OCI-LY1 (cell line): ENCODE data around the gene HTR1B.

Experiments
- H2AFZ ChIP-seq: fragments of 200-600 bp; sonication (generic), shearing (Covaris generic); 2 replicates; pipeline ENCODE4 v1.6.0; 2014; ENCODE audit warnings: antibody characterized with exemption, mild to moderate bottlenecking, low read length
- H3F3A ChIP-seq: fragments of 200-600 bp; sonication (generic), shearing (Covaris generic); 2 replicates; pipeline ENCODE4 v1.6.0; 2014; ENCODE audit warnings: mild to moderate bottlenecking, antibody characterized with exemption, low read length, moderate library complexity; ENCODE audit not compliant: insufficient read depth
- H3K27ac ChIP-seq: fragments of 200-600 bp; sonication (generic); 2 replicates; pipeline ENCODE4 v1.5.1; 2014; ENCODE audit warnings: low read length, mixed run types, mild to moderate bottlenecking, low read depth; ENCODE audit not compliant: poor library complexity, severe bottlenecking
- H3K27me3 ChIP-seq: fragments of 200-600 bp; sonication (generic); 2 replicates; pipeline ENCODE4 v1.6.0; 2014; ENCODE audit warnings: antibody characterized with exemption, mild to moderate bottlenecking, low read length, moderate library complexity; ENCODE audit not compliant: insufficient read depth
- H3K36me3 ChIP-seq: fragments of 200-600 bp; sonication (generic); 2 replicates; pipeline ENCODE4 v1.6.1; 2014; ENCODE audit warnings: mild to moderate bottlenecking, antibody characterized with exemption, low read length, moderate library complexity, mixed read lengths; ENCODE audit not compliant: insufficient read depth
- H3K4me1 ChIP-seq: fragments of 200-600 bp; sonication (generic); 2 replicates; pipeline ENCODE4 v1.5.1; 2014; ENCODE audit warnings: mild to moderate bottlenecking, low read length, moderate library complexity; ENCODE audit not compliant: insufficient read depth, severe bottlenecking
- H3K4me2 ChIP-seq: fragments of 200-600 bp; sonication (generic), shearing (Covaris generic); 2 replicates; pipeline ENCODE4 v1.6.1; 2014; ENCODE audit warnings: low read length
- H3K4me3 ChIP-seq: fragments of 200-600 bp; sonication (generic); 2 replicates; pipeline ENCODE4 v1.5.1; 2014; ENCODE audit warnings: low read length, low read depth, mild to moderate bottlenecking, mixed read lengths; ENCODE audit not compliant: poor library complexity, severe bottlenecking
- H3K79me2 ChIP-seq: fragments of 200-600 bp; shearing (Covaris generic); 2 replicates; pipeline ENCODE4 v1.6.1; 2016; ENCODE audit warnings: mixed run types, low read length, mixed read lengths; ENCODE audit not compliant: insufficient read depth
- H3K9ac ChIP-seq: fragments of 200-600 bp; sonication (generic), shearing (Covaris generic); 2 replicates; pipeline ENCODE4 v1.6.1; 2014; ENCODE audit warnings: mild to moderate bottlenecking, low read length, mixed read lengths
- H3K9me2 ChIP-seq: fragments of 200-600 bp; sonication (generic), shearing (Covaris generic); 2 replicates; pipeline ENCODE4 v1.6.1; 2014; ENCODE audit warnings: low read depth, mild to moderate bottlenecking, low read length, mixed read lengths
- H3K9me3 ChIP-seq: fragments of 200-600 bp; shearing (Covaris generic); 2 replicates; pipeline ENCODE4 v1.6.1; 2014; ENCODE audit warnings: low read length, mixed read lengths
- H4K20me1 ChIP-seq: fragments of 200-600 bp; sonication (generic), shearing (Covaris generic); 2 replicates; pipeline ENCODE4 v1.6.0; 2016; ENCODE audit warnings: mild to moderate bottlenecking, low read length; ENCODE audit not compliant: insufficient read depth
- EZH2 ChIP-seq: fragments of 200-600 bp; sonication (generic), shearing (Covaris generic); IDR thresholded peaks from 2 replicates; pipeline ENCODE4 v1.8.0; 2017; ENCODE audit warnings: borderline replicate concordance, mixed run types, mild to moderate bottlenecking, antibody characterized with exemption, low read length, moderate library complexity, mixed read lengths
- TF ChIP-seq, protein P1 (sequence below): fragments of 200-600 bp; sonication (generic), shearing (Covaris generic); IDR thresholded peaks from 2 replicates; pipeline ENCODE4 v1.5.1; 2017; ENCODE audit warnings: mild to moderate bottlenecking, antibody characterized with exemption, low read length, moderate library complexity, mixed read lengths

HTR1B gene

DNA sequence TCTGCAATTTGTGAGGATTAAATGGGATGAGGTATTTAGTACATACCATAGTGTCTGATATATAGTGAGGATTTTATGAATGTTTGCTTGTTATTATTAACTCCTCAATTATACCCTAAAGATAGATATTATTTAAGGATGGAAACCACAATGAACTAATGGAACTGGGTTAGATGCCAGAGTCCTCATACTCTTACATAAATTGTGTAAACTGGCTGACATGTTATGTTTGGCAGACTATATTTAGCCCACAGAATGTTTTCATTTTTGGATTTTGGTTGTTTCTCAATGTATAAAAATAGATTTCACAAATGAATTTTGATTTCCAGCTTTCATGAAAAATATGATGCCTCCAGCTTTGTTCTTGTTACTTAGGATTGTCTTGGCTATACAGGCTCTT is 37.6 kb downstream of the HTR1B start:
- H3K9me3 ChIP-seq: no peaks in the 10 kb centered on the region
- no peak overlapping the region for H3K4me3 ChIP-seq
- H3K79me2 ChIP-seq: no peaks in the 10 kb centered on the region
- no peaks in the 10 kb centered on the region for H3F3A ChIP-seq
- H3K9me2 ChIP-seq: no peaks in the 10 kb centered on the region; the same call in 1 of the 2 replicates
- no peaks in the 10 kb centered on the region for H4K20me1 ChIP-seq
- H2AFZ ChIP-seq: no peak overlapping the region
- H3K9ac ChIP-seq: no peak overlapping the region
- H3K27me3 ChIP-seq: no peaks in the 10 kb centered on the region
- no peak overlapping the region for H3K27ac ChIP-seq
- TF ChIP-seq EZH2: no peak
- TF ChIP-seq, protein P1, sequence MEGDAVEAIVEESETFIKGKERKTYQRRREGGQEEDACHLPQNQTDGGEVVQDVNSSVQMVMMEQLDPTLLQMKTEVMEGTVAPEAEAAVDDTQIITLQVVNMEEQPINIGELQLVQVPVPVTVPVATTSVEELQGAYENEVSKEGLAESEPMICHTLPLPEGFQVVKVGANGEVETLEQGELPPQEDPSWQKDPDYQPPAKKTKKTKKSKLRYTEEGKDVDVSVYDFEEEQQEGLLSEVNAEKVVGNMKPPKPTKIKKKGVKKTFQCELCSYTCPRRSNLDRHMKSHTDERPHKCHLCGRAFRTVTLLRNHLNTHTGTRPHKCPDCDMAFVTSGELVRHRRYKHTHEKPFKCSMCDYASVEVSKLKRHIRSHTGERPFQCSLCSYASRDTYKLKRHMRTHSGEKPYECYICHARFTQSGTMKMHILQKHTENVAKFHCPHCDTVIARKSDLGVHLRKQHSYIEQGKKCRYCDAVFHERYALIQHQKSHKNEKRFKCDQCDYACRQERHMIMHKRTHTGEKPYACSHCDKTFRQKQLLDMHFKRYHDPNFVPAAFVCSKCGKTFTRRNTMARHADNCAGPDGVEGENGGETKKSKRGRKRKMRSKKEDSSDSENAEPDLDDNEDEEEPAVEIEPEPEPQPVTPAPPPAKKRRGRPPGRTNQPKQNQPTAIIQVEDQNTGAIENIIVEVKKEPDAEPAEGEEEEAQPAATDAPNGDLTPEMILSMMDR: no peak
- H3K36me3 ChIP-seq: no peaks in the 10 kb centered on the region
- no peaks in the 10 kb centered on the region for H3K4me1 ChIP-seq
- no peak overlapping the region for H3K4me2 ChIP-seq

DNA sequence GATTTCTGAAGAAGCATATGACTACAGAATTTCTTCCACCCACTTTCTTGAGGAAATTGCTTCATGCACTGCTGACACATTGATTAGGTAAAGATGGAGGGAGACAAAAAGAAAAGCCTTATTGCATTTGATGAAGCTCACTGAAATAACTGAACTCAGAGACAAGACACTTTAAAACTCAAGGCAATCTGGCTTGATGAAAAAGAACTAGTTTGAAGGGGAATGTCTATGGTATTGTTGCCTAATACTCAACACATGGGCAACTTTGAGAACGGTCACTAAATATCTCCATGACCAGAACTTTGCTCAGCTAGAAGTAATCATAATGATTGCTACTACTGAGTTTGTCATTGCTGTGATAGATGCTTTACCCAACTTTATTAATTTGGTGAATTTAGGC is 38.1 kb downstream of the HTR1B start:
- H2AFZ ChIP-seq: no peak overlapping the region
- no peak overlapping the region for H3K9ac ChIP-seq
- H3K4me2 ChIP-seq: no peak overlapping the region
- H3K4me3 ChIP-seq: no peak overlapping the region
- H3F3A ChIP-seq: no peaks in the 10 kb centered on the region
- no peaks in the 10 kb centered on the region; the same call in 1 of the 2 replicates for H3K9me2 ChIP-seq
- H3K4me1 ChIP-seq: no peaks in the 10 kb centered on the region
- no peaks in the 10 kb centered on the region for H3K9me3 ChIP-seq
- no peaks in the 10 kb centered on the region for H3K27me3 ChIP-seq
- no peak for TF ChIP-seq EZH2
- TF ChIP-seq, protein P1: no peak
- H4K20me1 ChIP-seq: no peaks in the 10 kb centered on the region
- no peaks in the 10 kb centered on the region for H3K79me2 ChIP-seq
- no peaks in the 10 kb centered on the region for H3K36me3 ChIP-seq
- no peak overlapping the region for H3K27ac ChIP-seq

DNA sequence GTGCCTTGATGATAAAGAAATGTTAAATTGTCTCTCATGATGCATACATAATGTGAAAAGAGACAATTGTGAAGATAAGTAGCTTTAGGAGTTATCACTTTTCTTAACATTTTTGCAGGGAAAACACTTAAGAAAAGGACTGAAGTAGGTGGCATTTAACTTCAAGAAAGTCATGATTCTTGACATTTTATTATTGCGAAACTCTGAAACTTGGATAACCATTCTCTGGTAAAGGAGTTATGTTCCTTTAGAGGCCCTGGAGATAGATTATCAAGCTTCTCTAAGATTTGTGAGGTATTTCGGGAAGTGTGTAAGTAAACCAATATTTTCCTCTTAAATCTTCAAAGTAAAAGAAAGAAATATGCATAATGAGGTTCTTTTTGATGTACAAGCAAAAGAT is 38.5 kb downstream of the HTR1B start:
- H3F3A ChIP-seq: no peaks in the 10 kb centered on the region
- no peak overlapping the region for H3K4me2 ChIP-seq
- no peaks in the 10 kb centered on the region for H3K27me3 ChIP-seq
- H3K9me2 ChIP-seq: no peaks in the 10 kb centered on the region; the same call in 1 of the 2 replicates
- H3K4me3 ChIP-seq: no peak overlapping the region
- no peaks in the 10 kb centered on the region for H4K20me1 ChIP-seq
- H3K27ac ChIP-seq: no peak overlapping the region
- H2AFZ ChIP-seq: no peak overlapping the region
- no peaks in the 10 kb centered on the region for H3K79me2 ChIP-seq
- no peaks in the 10 kb centered on the region for H3K9me3 ChIP-seq
- TF ChIP-seq, protein P1: no peak
- no peak for TF ChIP-seq EZH2
- no peaks in the 10 kb centered on the region for H3K36me3 ChIP-seq
- H3K9ac ChIP-seq: no peak overlapping the region
- H3K4me1 ChIP-seq: no peaks in the 10 kb centered on the region
